WTC11 (cell line): ENCODE results near the gene CIDEB. TPM values are rescaled to one million over a fixed set of nuclear protein-coding genes. Genes with fewer than 3 reads are reported as not detected.

ENCODE experiments used
- ATAC-seq: fragments of 200-7000 bp; cut with Tn5 transposase; 2 replicates; pipeline ENCODE4 v1.10.0; 2021; ENCODE audit warnings: mild to moderate bottlenecking, moderate library complexity
- CTCF ChIA-PET: fragments of 300-600 bp; sonication (Branson Sonifier 250); formaldehyde crosslinking; loops from one replicate; lab custom pipeline; 2021; ENCODE audit warnings: antibody characterized with exemption; lab: Charles Lee
- POLR2A ChIA-PET: fragments of 350-600 bp; sonication (Branson Sonifier 250); formaldehyde crosslinking; loops from one replicate; lab custom pipeline; 2021; ENCODE audit warnings: antibody characterized with exemption; lab: Charles Lee
- DNase-seq: peaks from one replicate; pipeline ENCODE4 v3.0.0; 2021; ENCODE audit warnings: low spot score
- H3K27ac Mint-ChIP-seq: 2 replicates; pipeline ENCODE4 v1.8.0; 2021; ENCODE audit warnings: mixed read lengths
- H3K27me3 Mint-ChIP-seq: 2 replicates; pipeline ENCODE4 v1.8.0; 2021; ENCODE audit warnings: low read depth, mild to moderate bottlenecking, moderate library complexity, mixed read lengths
- H3K36me3 Mint-ChIP-seq: 2 replicates; pipeline ENCODE4 v1.8.0; 2021; ENCODE audit warnings: mixed read lengths
- H3K4me1 Mint-ChIP-seq: 2 replicates; pipeline ENCODE4 v1.8.0; 2022; ENCODE audit warnings: mixed read lengths
- H3K4me3 Mint-ChIP-seq: 2 replicates; pipeline ENCODE4 v1.8.0; 2021; ENCODE audit warnings: mild to moderate bottlenecking, moderate library complexity, mixed read lengths
- H3K9me3 Mint-ChIP-seq: 2 replicates; pipeline ENCODE4 v1.8.0; 2021; ENCODE audit warnings: mixed read lengths
- ESRRA ChIP-seq: sonication (generic); formaldehyde crosslinking; IDR thresholded peaks from 2 replicates; pipeline ENCODE4 v1.8.1; 2022; ENCODE audit warnings: mild to moderate bottlenecking, missing genetic modification reagents, borderline replicate concordance
- FOXJ3 ChIP-seq: sonication (generic); formaldehyde crosslinking; IDR thresholded peaks from 2 replicates; pipeline ENCODE4 v1.9.0; 2021; ENCODE audit warnings: missing genetic modification reagents, mild to moderate bottlenecking, borderline replicate concordance
- HMGA2 ChIP-seq: fragments of 250-450 bp; sonication (Bioruptor Pico); IDR thresholded peaks from 2 replicates; pipeline ENCODE4 v1.4.0; 2021; ENCODE audit warnings: mild to moderate bottlenecking, moderate library complexity
- JUN ChIP-seq: sonication (generic); formaldehyde crosslinking; IDR thresholded peaks from 2 replicates; pipeline ENCODE4 v1.8.0; 2023; ENCODE audit warnings: mild to moderate bottlenecking, missing genetic modification reagents
- KAT7 ChIP-seq: sonication (generic); formaldehyde crosslinking; IDR thresholded peaks from 2 replicates; pipeline ENCODE4 v1.8.1; 2023; ENCODE audit warnings: missing genetic modification reagents, mild to moderate bottlenecking, borderline replicate concordance
- SOX15 ChIP-seq: fragments of 250-450 bp; sonication (Bioruptor Pico); IDR thresholded peaks from 2 replicates; pipeline ENCODE4 v1.9.0; 2021; ENCODE audit warnings: mild to moderate bottlenecking
- SP1 ChIP-seq: sonication (generic); formaldehyde crosslinking; conservative IDR thresholded peaks from 2 replicates; pipeline ENCODE4 v1.8.1; 2022; ENCODE audit warnings: missing genetic modification reagents
- TEAD4 ChIP-seq: sonication (generic); formaldehyde crosslinking; IDR thresholded peaks from 2 replicates; pipeline ENCODE4 v1.8.0; 2022; ENCODE audit warnings: mild to moderate bottlenecking, missing genetic modification reagents
- ZNF121 ChIP-seq: sonication (generic); formaldehyde crosslinking; IDR thresholded peaks from 2 replicates; pipeline ENCODE4 v1.8.0; 2023; ENCODE audit warnings: missing genetic modification reagents
- ZNF138 ChIP-seq: sonication (generic); formaldehyde crosslinking; conservative IDR thresholded peaks from 2 replicates; pipeline ENCODE4 v1.8.1; 2022; ENCODE audit warnings: mild to moderate bottlenecking, moderate library complexity, missing genetic modification reagents
- ZNF317 ChIP-seq: sonication (generic); formaldehyde crosslinking; IDR thresholded peaks from 2 replicates; pipeline ENCODE4 v1.8.1; 2023; ENCODE audit warnings: low read depth, mild to moderate bottlenecking, moderate library complexity, missing genetic modification reagents, borderline replicate concordance
- total RNA-seq: library from RNA; stranded (reverse); gene quantifications from 3 replicates; pipeline ENCODE4 v1.2.3, GENCODE V29; 2021
- TF ChIP-seq, protein P1 (sequence below): sonication (generic); formaldehyde crosslinking; IDR thresholded peaks from 2 replicates; pipeline ENCODE4 v1.8.1; 2022; ENCODE audit warnings: low read depth, missing genetic modification reagents, borderline replicate concordance
- TF ChIP-seq, protein P2 (sequence below): fragments of 250-450 bp; sonication (Bioruptor Pico); IDR thresholded peaks from 2 replicates; pipeline ENCODE4 v1.8.0; 2021; ENCODE audit warnings: mild to moderate bottlenecking
- TF ChIP-seq, protein P3 (sequence below): sonication (generic); formaldehyde crosslinking; IDR thresholded peaks from 2 replicates; pipeline ENCODE4 v1.8.0; 2022; ENCODE audit warnings: mild to moderate bottlenecking, missing genetic modification reagents
- TF ChIP-seq, protein P4 (sequence below): sonication (generic); formaldehyde crosslinking; IDR thresholded peaks from 2 replicates; pipeline ENCODE4 v1.8.0; 2022; ENCODE audit warnings: mild to moderate bottlenecking, missing genetic modification reagents
- TF ChIP-seq, protein P5 (sequence below): fragments of 250-450 bp; sonication (Bioruptor Pico); conservative IDR thresholded peaks from 2 replicates; pipeline ENCODE4 v1.9.0; 2021; ENCODE audit warnings: mild to moderate bottlenecking
- TF ChIP-seq, protein P6 (sequence below): fragments of 250-450 bp; sonication (Bioruptor Pico); IDR thresholded peaks from 2 replicates; pipeline ENCODE4 v1.9.0; 2021; ENCODE audit warnings: mild to moderate bottlenecking
- TF ChIP-seq, protein P7 (sequence below): sonication (generic); formaldehyde crosslinking; IDR thresholded peaks from 2 replicates; pipeline ENCODE4 v1.8.0; 2023; ENCODE audit warnings: mild to moderate bottlenecking, missing genetic modification reagents

Gene CIDEB
- total RNA-seq, 1 experiment from 2014 or later, result 4.7 TPM

DNA sequence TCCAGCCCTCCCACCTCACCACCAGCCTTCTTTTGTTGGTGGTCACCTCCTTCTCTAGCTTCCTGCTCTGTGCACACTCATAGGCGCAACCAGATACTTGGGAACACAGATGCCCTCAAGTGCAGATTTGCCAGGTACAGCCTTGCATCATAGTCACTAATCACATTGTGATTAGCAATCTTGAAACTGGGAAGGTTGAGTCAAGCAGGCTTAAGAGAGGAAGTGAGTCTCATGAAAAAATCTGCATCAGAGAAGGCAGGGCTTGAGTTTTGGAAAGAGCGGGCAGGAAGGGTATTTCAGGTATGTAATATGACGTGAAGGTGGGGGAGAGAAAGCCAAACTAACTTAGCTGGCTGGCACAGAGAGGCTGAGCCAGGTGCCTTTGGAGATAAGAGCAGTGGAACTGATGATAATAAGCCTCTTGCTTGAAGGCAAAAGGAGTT is 33.7 kb downstream of the CIDEB start:
- ATAC-seq (no peak), DNase-seq (no peak)
- H3K36me3 Mint-ChIP-seq, result no peaks in the 10 kb centered on the region
- TF ChIP-seq KAT7 (CRISPR knock-in tag) (no peak), ZNF121 (CRISPR knock-in tag) (no peak)
- H3K4me3 Mint-ChIP-seq, result 0 out of 2 replicates have a peak overlapping the region, but pooled peaks have one; percentile 6
- peak overlapping the region; percentile 52 for H3K27ac Mint-ChIP-seq
- H3K4me1 Mint-ChIP-seq, result peaks cover 16% of the 10 kb centered on the region
- CTCF ChIA-PET, result interaction anchor here (0.8 to 3.9 kb wide), 9 partner anchors 9 to 157 kb away, joined by 3 to 28 read pairs (median 5); partner anchors contain the start of genes CIDEB, DHRS1, MDP1 and NOP9
- H3K27me3 Mint-ChIP-seq, result no peaks in the 10 kb centered on the region
- POLR2A ChIA-PET, result interaction anchor here (1.0 kb wide), 1 partner anchor 32 kb away, joined by 3 read pairs; the partner anchor contains the start of gene TINF2
- H3K9me3 Mint-ChIP-seq, result no peaks in the 10 kb centered on the region

DNA sequence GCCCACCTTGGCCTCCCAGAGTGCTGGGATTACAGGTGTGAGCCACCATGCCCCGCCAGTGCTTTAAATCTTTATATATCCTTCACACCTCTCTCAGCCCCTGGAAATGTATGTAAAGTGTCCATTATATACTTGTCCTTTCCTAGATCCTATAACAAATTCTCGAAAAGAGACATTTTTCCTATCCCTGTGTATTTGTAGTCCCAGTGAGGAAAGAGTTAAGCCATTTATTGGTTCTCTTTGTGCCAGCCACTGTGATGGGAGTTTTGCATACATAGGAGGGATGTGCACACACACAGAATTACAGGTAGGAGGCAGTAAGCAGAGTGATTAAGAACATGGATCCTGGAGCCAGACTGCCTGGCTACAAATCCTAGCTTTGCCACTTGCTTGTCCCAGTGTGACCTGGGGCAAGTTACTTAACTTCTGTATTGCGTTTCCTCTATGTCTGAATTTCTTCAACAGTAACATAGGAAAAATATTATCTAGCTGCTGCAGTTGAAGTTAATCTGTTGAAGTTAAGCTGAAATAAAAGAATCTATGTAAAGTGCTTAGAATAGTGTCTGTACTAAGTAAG is 34.3 kb downstream of the CIDEB start:
- Mint-ChIP-seq H3K9me3 (no peaks in the 10 kb centered on the region), H3K36me3 (no peaks in the 10 kb centered on the region), H3K27me3 (no peaks in the 10 kb centered on the region), H3K4me1 (peaks cover 16% of the 10 kb centered on the region), H3K27ac (no peak overlapping the region), H3K4me3 (peak overlapping the region; percentile 18; the same call in 1 of the 2 replicates)
- no peak for DNase-seq
- ChIA-PET CTCF (interaction anchor here (0.8 to 3.9 kb wide), 8 partner anchors 9 to 158 kb away, joined by 3 to 28 read pairs (median 4); partner anchors contain the start of genes CIDEB, DHRS1, NOP9 and TINF2), POLR2A (interaction anchor here (1.0 kb wide), 1 partner anchor 31 kb away, joined by 3 read pairs; the partner anchor contains the start of gene TINF2)
- TF ChIP-seq, protein P1, sequence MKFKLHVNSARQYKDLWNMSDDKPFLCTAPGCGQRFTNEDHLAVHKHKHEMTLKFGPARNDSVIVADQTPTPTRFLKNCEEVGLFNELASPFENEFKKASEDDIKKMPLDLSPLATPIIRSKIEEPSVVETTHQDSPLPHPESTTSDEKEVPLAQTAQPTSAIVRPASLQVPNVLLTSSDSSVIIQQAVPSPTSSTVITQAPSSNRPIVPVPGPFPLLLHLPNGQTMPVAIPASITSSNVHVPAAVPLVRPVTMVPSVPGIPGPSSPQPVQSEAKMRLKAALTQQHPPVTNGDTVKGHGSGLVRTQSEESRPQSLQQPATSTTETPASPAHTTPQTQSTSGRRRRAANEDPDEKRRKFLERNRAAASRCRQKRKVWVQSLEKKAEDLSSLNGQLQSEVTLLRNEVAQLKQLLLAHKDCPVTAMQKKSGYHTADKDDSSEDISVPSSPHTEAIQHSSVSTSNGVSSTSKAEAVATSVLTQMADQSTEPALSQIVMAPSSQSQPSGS, result no peak
- TF ChIP-seq ZNF317 (CRISPR knock-in tag), result no peak
- TF ChIP-seq, protein P2, sequence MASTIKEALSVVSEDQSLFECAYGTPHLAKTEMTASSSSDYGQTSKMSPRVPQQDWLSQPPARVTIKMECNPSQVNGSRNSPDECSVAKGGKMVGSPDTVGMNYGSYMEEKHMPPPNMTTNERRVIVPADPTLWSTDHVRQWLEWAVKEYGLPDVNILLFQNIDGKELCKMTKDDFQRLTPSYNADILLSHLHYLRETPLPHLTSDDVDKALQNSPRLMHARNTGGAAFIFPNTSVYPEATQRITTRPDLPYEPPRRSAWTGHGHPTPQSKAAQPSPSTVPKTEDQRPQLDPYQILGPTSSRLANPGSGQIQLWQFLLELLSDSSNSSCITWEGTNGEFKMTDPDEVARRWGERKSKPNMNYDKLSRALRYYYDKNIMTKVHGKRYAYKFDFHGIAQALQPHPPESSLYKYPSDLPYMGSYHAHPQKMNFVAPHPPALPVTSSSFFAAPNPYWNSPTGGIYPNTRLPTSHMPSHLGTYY (CRISPR knock-in tag), result no peak
- no peak for TF ChIP-seq HMGA2
- TF ChIP-seq, protein P3, sequence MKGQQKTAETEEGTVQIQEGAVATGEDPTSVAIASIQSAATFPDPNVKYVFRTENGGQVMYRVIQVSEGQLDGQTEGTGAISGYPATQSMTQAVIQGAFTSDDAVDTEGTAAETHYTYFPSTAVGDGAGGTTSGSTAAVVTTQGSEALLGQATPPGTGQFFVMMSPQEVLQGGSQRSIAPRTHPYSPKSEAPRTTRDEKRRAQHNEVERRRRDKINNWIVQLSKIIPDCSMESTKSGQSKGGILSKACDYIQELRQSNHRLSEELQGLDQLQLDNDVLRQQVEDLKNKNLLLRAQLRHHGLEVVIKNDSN, result no peak
- TF ChIP-seq, protein P4, sequence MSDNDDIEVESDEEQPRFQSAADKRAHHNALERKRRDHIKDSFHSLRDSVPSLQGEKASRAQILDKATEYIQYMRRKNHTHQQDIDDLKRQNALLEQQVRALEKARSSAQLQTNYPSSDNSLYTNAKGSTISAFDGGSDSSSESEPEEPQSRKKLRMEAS (CRISPR knock-in tag), result no peak
- TF ChIP-seq KAT7 (CRISPR knock-in tag), result no peak
- TF ChIP-seq, protein P5, sequence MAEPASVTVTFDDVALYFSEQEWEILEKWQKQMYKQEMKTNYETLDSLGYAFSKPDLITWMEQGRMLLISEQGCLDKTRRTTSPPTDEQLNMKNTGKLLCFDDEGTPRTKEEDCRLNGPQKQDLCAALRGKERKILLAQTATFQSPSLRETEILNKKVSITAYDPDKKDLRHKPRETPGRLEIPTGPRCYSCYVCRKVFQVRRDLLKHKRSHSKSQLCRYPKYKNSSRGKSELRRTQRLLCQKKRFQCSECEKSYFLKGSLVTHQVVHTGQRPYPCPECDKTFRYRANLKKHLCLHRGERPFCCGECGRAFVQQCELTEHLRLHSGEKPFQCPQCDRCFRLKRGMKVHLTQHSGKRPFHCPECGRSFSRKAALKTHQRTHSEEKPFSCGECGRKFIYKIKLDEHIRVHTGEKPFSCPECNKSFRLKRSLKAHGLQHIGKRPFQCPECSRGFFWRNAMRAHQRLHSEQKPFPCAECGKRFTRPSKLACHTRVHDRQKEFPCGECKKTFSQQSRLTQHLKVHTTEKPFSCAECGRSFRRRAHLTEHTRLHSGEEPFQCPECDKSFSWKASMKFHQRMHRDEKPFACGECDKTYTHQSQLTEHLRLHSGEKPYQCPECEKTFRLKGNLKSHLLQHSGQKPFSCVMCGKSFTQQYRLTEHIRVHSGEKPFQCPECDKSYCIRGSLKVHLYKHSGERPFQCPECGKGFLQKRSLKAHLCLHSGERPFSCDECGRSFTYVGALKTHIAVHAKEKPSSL (CRISPR knock-in tag), result no peak
- TF ChIP-seq ZNF138 (CRISPR knock-in tag), result no peak
- TF ChIP-seq, protein P6, sequence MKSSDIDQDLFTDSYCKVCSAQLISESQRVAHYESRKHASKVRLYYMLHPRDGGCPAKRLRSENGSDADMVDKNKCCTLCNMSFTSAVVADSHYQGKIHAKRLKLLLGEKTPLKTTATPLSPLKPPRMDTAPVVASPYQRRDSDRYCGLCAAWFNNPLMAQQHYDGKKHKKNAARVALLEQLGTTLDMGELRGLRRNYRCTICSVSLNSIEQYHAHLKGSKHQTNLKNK (CRISPR knock-in tag), result no peak
- no peak for ATAC-seq

DNA sequence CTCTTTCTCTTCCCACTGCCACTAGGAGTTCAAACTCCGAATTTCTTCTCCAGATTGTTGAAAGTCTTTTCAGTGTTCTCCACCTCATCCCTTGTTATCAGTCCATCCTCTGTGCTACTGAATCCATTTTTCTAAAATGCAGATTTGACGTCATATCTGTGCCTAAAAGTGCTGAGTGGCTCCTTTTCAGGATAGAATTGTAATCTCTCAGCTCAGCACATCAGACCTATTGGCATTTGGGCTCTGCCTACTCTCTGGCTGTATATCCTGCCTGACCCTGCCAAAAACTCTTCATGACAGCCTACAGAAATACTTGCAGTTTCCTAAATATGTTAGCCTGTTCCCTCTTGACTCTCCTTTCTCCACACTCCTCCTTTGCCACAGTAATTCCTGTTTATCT is 35.3 kb downstream of the CIDEB start:
- no peaks in the 10 kb centered on the region for H3K9me3 Mint-ChIP-seq
- peaks cover 16% of the 10 kb centered on the region for H3K4me1 Mint-ChIP-seq
- H3K4me3 Mint-ChIP-seq, result peak overlapping the region; percentile 72
- CTCF ChIA-PET, result interaction anchor here (1.9 to 5.8 kb wide), 6 partner anchors 8 to 215 kb away, joined by 6 to 77 read pairs (median 22); partner anchors contain the start of genes CIDEB, DHRS1, LTB4R and LTB4R2
- H3K27ac Mint-ChIP-seq, result no peak overlapping the region
- H3K36me3 Mint-ChIP-seq, result no peaks in the 10 kb centered on the region
- DNase-seq (no peak), ATAC-seq (no peak)
- POLR2A ChIA-PET, result interaction anchor here (1.2 kb wide), 1 partner anchor 59 kb away, joined by 4 read pairs; the partner anchor contains the start of gene CHMP4A
- H3K27me3 Mint-ChIP-seq, result no peaks in the 10 kb centered on the region
- TF ChIP-seq JUN (CRISPR knock-in tag), result no peak
- no peak for TF ChIP-seq TEAD4 (CRISPR knock-in tag)
- TF ChIP-seq SOX15, result no peak
- TF ChIP-seq ESRRA (CRISPR knock-in tag), result no peak
- TF ChIP-seq SP1 (CRISPR knock-in tag), result no peak
- no peak for TF ChIP-seq KAT7 (CRISPR knock-in tag)
- TF ChIP-seq, protein P7, sequence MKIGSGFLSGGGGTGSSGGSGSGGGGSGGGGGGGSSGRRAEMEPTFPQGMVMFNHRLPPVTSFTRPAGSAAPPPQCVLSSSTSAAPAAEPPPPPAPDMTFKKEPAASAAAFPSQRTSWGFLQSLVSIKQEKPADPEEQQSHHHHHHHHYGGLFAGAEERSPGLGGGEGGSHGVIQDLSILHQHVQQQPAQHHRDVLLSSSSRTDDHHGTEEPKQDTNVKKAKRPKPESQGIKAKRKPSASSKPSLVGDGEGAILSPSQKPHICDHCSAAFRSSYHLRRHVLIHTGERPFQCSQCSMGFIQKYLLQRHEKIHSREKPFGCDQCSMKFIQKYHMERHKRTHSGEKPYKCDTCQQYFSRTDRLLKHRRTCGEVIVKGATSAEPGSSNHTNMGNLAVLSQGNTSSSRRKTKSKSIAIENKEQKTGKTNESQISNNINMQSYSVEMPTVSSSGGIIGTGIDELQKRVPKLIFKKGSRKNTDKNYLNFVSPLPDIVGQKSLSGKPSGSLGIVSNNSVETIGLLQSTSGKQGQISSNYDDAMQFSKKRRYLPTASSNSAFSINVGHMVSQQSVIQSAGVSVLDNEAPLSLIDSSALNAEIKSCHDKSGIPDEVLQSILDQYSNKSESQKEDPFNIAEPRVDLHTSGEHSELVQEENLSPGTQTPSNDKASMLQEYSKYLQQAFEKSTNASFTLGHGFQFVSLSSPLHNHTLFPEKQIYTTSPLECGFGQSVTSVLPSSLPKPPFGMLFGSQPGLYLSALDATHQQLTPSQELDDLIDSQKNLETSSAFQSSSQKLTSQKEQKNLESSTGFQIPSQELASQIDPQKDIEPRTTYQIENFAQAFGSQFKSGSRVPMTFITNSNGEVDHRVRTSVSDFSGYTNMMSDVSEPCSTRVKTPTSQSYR (CRISPR knock-in tag), result no peak
- TF ChIP-seq HMGA2, result no peak
- TF ChIP-seq, protein P5 (CRISPR knock-in tag), result no peak
- TF ChIP-seq FOXJ3 (CRISPR knock-in tag), result no peak
